Panc1 (cell line): Measurements from ENCODE around the gene PRKD1. TPM values are rescaled to one million over a fixed set of nuclear protein-coding genes. Genes with fewer than 3 reads are reported as not detected.

ENCODE experiments used
- ATAC-seq: fragments of 200-7000 bp; cut with Tn5 transposase; 2 replicates; pipeline ENCODE4 v1.9.1; 2020; ENCODE audit warnings: mild to moderate bottlenecking, moderate library complexity
- BruUV-seq: library from RNA; stranded (reverse); fragments of 400-500 nt; replicated peaks from 2 replicates; lab custom pipeline; 2021; lab: Mats Ljungman, UMichigan
- CTCF ChIA-PET: fragments of 300-600 bp; sonication (Branson Sonifier 250); formaldehyde crosslinking; loops from one replicate; lab custom pipeline; 2022; ENCODE audit warnings: antibody characterized with exemption; lab: Charles Lee
- POLR2A ChIA-PET: fragments of 300-600 bp; sonication (Branson Sonifier 250); formaldehyde crosslinking; loops from one replicate; lab custom pipeline; 2022; ENCODE audit warnings: antibody characterized with exemption; lab: Charles Lee
- DNase-seq: peaks from one replicate; pipeline ENCODE4 v3.0.0-alpha.2; 2010; ENCODE audit warnings: low read depth, low spot score
- H3K27ac ChIP-seq: 2 replicates; pipeline ENCODE4 v1.5.1; 2011; ENCODE audit warnings: mild to moderate bottlenecking, low read length, inconsistent platforms
- H3K27me3 ChIP-seq: fragments of 200-500 bp; sonication (Bioruptor generic); 2 replicates; pipeline ENCODE4 v1.6.0; 2014; ENCODE audit warnings: low read length, inconsistent platforms; ENCODE audit not compliant: control insufficient read depth, insufficient read depth
- H3K36me3 ChIP-seq: fragments of 200-500 bp; sonication (Bioruptor generic); 2 replicates; pipeline ENCODE4 v1.5.1; 2014; ENCODE audit warnings: inconsistent platforms, mild to moderate bottlenecking, low read length, moderate library complexity; ENCODE audit not compliant: control insufficient read depth, insufficient read depth
- H3K4me1 ChIP-seq: 2 replicates; pipeline ENCODE4 v1.5.1; 2011; ENCODE audit warnings: inconsistent platforms, mild to moderate bottlenecking, low read length, moderate library complexity; ENCODE audit not compliant: control insufficient read depth, insufficient read depth
- H3K4me3 ChIP-seq, 2 experiments: 2 replicates each; pipeline ENCODE4 v1.5.1; 2011 to 2012; ENCODE audit warnings: low read depth in 2 of 2, low read length in 2 of 2, mild to moderate bottlenecking in 2 of 2, inconsistent platforms in 1 of 2, moderate library complexity in 1 of 2
- H3K9me3 ChIP-seq: fragments of 200-500 bp; sonication (Bioruptor generic); 2 replicates; pipeline ENCODE4 v1.5.1; 2014; ENCODE audit warnings: low read depth, mild to moderate bottlenecking, inconsistent platforms, low read length, moderate library complexity; ENCODE audit not compliant: control insufficient read depth, insufficient read depth
- CTCF ChIP-seq: fragments of 450-650 bp; IDR thresholded peaks from 2 replicates; pipeline ENCODE4 v1.5.1; 2017; ENCODE audit warnings: mild to moderate bottlenecking
- POLR2AphosphoS5 ChIP-seq: IDR thresholded peaks from 2 replicates; pipeline ENCODE4 v1.6.1; 2012; ENCODE audit warnings: mild to moderate bottlenecking, low read depth, low read length, moderate library complexity
- REST ChIP-seq, 2 experiments: IDR thresholded peaks; 2 replicates each; pipeline ENCODE4 v1.6.1; 2011 to 2012; ENCODE audit warnings: low read depth in 2 of 2, control low read depth in 1 of 2, low read length in 1 of 2, mild to moderate bottlenecking in 1 of 2, moderate library complexity in 1 of 2; ENCODE audit not compliant: insufficient read depth in 1 of 2
- SIN3A ChIP-seq: IDR thresholded peaks from 2 replicates; pipeline ENCODE4 v1.6.1; 2012; ENCODE audit warnings: low read depth, mild to moderate bottlenecking, low read length, moderate library complexity, borderline replicate concordance; ENCODE audit not compliant: insufficient read depth
- TCF7L2 ChIP-seq: IDR thresholded peaks from 2 replicates; pipeline ENCODE4 v1.6.1; 2011; ENCODE audit warnings: mild to moderate bottlenecking, low read depth, low read length, inconsistent platforms
- in situ Hi-C: cut with HindIII; loops from 2 replicates; pipeline ENCODE4 v1.10.0; 2016; ENCODE audit warnings: low sequenced_read_pairs, low pct_unique_long_range_greater_than_20kb
- intact Hi-C: fragments of 100-400 bp; cut with micrococcal nuclease; formaldehyde crosslinking; loops from one replicate; pipeline ENCODE4 v1.10.0; 2022; ENCODE audit not compliant: unreplicated experiment
- total RNA-seq: library from RNA; stranded (reverse); gene quantifications from one replicate; pipeline ENCODE4 v1.2.1, GENCODE V29; 2021; ENCODE audit not compliant: unreplicated experiment

Gene PRKD1
- total RNA-seq, 1 experiment from 2014 or later, result 8.2 TPM

- H3K27ac ChIP-seq, result no peak overlapping the region
- in situ Hi-C loops (no loop called here), intact Hi-C loops (no loop called here)
- ChIA-PET POLR2A (no interaction called here), CTCF (no interaction called here)
- H3K36me3 ChIP-seq, result no peaks in the 10 kb centered on the region
- DNase-seq (no peak), ATAC-seq (no peak)
- no peak overlapping the region for H3K4me3 ChIP-seq
- H3K27me3 ChIP-seq, result no peaks in the 10 kb centered on the region
- H3K4me1 ChIP-seq, result no peaks in the 10 kb centered on the region
- no peaks in the 10 kb centered on the region for H3K9me3 ChIP-seq
- TF ChIP-seq REST (IDR thresholded peaks at IDR 0.05; ENCODE audit: insufficient read depth in 1 of 2, low read depth in 2 of 2, low read length in 1 of 2), result no peak
- TF ChIP-seq CTCF, result no peak
- no peak for TF ChIP-seq SIN3A
- no peak for TF ChIP-seq POLR2AphosphoS5
- TF ChIP-seq TCF7L2, result no peak
- no TSS peak for BruUV-seq
Observed at GRCh38 chr14:29788093-29788492, 139.6 kb downstream of the PRKD1 start.

GRCh38 chr14:29783556-29783955 lies 144.1 kb downstream of the PRKD1 start:
- intact Hi-C loops, result no loop called here
- ATAC-seq, result no peak

More at GRCh38 chr14:29783556-29783955, 144.1 kb downstream of the PRKD1 start:
- ChIA-PET CTCF (no interaction called here), POLR2A (no interaction called here)
- DNase-seq, result no peak
- no peak overlapping the region for H3K4me3 ChIP-seq
- H3K4me1 ChIP-seq, result no peaks in the 10 kb centered on the region
- H3K27me3 ChIP-seq, result no peaks in the 10 kb centered on the region
- H3K36me3 ChIP-seq, result no peaks in the 10 kb centered on the region
- H3K27ac ChIP-seq, result no peak overlapping the region
- no peak for TF ChIP-seq CTCF
- no peak for TF ChIP-seq REST (IDR thresholded peaks at IDR 0.05; ENCODE audit: insufficient read depth in 1 of 2, low read depth in 2 of 2, low read length in 1 of 2)
- no peak for TF ChIP-seq TCF7L2
- TF ChIP-seq POLR2AphosphoS5, result no peak
- no peak for TF ChIP-seq SIN3A
- BruUV-seq, result no TSS peak
- in situ Hi-C loops, result no loop called here
- no peaks in the 10 kb centered on the region for H3K9me3 ChIP-seq
